Measurements from ENCODE around the gene PCSK2. TPM values are rescaled to one million over a fixed set of nuclear protein-coding genes. Genes with fewer than 3 reads are reported as not detected.

Gene PCSK2
- total RNA-seq, 1 donor from 2014 or later, result not detected

DNA sequence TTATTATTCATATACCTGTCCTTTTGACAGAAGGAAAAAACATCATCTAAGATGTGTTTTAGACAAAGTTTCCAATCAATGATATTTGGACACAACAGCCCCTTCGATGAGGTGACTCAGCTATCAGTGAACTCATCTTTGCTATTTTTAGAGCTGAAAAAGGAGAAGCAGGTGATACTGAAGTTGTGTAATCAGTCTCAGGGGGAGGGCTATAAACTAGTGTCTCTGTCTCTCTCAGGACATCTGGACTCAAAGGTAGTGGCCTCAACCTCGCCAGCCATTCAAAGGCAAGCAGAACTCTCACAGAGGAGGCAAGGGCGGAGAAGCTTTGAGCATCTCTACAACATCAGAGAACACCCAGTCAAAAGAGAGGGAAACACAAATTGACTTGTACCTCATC lies 168.9 kb downstream of the PCSK2 start:
- intact Hi-C loops (cut with micrococcal nuclease), result no loop called here
- no peaks in the 10 kb centered on the region for H3K27me3 Mint-ChIP-seq (ENCODE audit: low read depth)
- no peak overlapping the region for H3K4me3 Mint-ChIP-seq (ENCODE audit: low read depth)
- no peaks in the 10 kb centered on the region for H3K9me3 Mint-ChIP-seq
- no peaks in the 10 kb centered on the region for H3K36me3 Mint-ChIP-seq (ENCODE audit: low read depth)
- no peak overlapping the region for H3K27ac Mint-ChIP-seq
- no peak for DNase-seq (ENCODE audit: low spot score)
- H3K4me1 Mint-ChIP-seq (ENCODE audit: low read depth), result no peaks in the 10 kb centered on the region

DNA sequence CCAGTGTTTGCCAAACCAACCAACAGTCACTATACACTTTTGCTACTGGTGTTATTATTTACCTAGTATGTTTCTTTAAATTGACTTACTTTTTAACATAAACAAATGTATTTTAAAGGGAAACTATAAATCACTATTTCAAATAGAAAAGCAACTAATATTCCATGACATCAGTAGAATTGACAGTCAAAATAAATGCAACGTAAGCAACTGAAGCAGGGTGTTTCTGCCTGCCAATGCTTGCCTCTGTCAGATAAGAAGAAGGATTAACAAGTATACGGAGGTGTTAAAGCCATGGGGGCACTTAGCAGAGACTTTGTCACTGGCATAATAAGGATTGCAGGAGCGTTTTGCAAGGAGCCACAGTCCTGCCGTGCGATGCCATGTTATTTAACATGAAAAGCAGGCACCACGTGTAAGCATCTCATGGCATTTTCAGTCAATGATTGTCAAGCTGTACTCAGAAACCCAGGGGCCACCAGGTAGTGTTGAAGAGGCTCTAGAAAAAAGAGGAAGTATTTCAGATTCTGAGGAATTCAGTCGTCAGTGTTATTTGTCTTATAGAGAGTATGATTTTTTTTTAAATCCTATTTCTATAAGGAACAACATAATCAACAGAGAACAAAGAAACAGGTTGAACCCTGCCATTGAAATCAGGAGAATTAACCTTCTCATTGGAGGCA lies 172.6 kb downstream of the PCSK2 start:
- no peak overlapping the region for H3K4me3 Mint-ChIP-seq (ENCODE audit: low read depth)
- H3K4me1 Mint-ChIP-seq (ENCODE audit: low read depth), result no peaks in the 10 kb centered on the region
- H3K27me3 Mint-ChIP-seq (ENCODE audit: low read depth), result no peaks in the 10 kb centered on the region
- intact Hi-C loops (cut with micrococcal nuclease), result no loop called here
- no peaks in the 10 kb centered on the region for H3K36me3 Mint-ChIP-seq (ENCODE audit: low read depth)
- H3K27ac Mint-ChIP-seq, result no peak overlapping the region
- no peaks in the 10 kb centered on the region for H3K9me3 Mint-ChIP-seq
- no peak for DNase-seq (ENCODE audit: low spot score)

GRCh38 chr20:17403461-17403860 lies 176.6 kb downstream of the PCSK2 start:
- no peak overlapping the region for H3K4me3 Mint-ChIP-seq (ENCODE audit: low read depth)
- intact Hi-C loops (cut with micrococcal nuclease), result no loop called here
- H3K9me3 Mint-ChIP-seq, result no peaks in the 10 kb centered on the region
- no peak overlapping the region for H3K27ac Mint-ChIP-seq
- no peaks in the 10 kb centered on the region for H3K36me3 Mint-ChIP-seq (ENCODE audit: low read depth)
- DNase-seq (ENCODE audit: low spot score), result no peak
- no peaks in the 10 kb centered on the region for H3K27me3 Mint-ChIP-seq (ENCODE audit: low read depth)
- H3K4me1 Mint-ChIP-seq (ENCODE audit: low read depth), result no peaks in the 10 kb centered on the region

DNA sequence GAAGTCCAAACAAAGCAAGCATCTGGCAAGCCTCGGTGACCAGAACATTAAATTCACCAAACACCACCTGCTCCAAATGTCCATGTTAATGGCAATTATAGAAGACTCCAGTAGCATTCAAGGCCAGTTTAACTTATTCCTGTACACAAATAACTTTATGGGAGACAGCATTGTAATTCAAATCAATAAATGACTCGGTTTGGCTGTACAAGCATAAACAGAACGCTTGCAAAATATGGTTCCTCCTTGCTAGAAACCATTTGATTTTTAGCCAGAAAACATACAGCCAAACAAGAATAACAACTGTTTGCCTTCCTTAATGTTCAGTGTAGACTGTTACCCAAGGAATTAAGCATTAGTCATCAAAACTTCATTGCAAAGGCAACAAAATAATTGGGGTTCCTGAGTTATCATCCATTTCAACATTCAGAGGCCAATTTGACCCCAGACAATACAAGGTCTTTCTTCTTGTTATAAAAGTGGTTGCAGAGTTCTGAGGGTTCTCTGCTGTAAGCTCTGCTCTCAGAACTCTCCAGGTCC lies 179.3 kb downstream of the PCSK2 start:
- no peaks in the 10 kb centered on the region for H3K27me3 Mint-ChIP-seq (ENCODE audit: low read depth)
- intact Hi-C loops (cut with micrococcal nuclease), result no loop called here
- DNase-seq (ENCODE audit: low spot score), result no peak
- no peaks in the 10 kb centered on the region for H3K9me3 Mint-ChIP-seq
- H3K4me3 Mint-ChIP-seq (ENCODE audit: low read depth), result no peak overlapping the region
- H3K36me3 Mint-ChIP-seq (ENCODE audit: low read depth), result no peaks in the 10 kb centered on the region
- H3K4me1 Mint-ChIP-seq (ENCODE audit: low read depth), result no peaks in the 10 kb centered on the region
- H3K27ac Mint-ChIP-seq, result no peak overlapping the region

DNA sequence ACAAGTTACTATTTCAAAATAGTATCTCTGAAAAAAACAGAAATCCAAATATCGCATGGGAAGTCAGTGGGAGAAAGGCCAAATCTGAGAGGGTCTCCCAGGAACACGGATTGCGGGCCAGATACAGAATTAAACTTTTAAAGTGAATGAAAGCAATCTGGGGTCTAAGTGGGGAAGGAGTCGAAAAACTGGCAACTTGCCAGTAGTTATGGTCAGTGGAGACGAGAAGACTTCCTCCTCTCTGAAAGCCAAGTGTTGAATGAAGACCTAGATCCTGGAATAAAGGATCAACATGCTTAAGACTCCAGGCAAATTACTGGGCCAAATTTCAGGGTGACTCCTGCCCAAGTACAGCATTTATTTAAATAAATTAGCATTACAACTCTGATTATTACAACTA lies 180.7 kb downstream of the PCSK2 start:
- H3K36me3 Mint-ChIP-seq (ENCODE audit: low read depth), result no peaks in the 10 kb centered on the region
- H3K4me1 Mint-ChIP-seq (ENCODE audit: low read depth), result no peaks in the 10 kb centered on the region
- no peaks in the 10 kb centered on the region for H3K27me3 Mint-ChIP-seq (ENCODE audit: low read depth)
- intact Hi-C loops (cut with micrococcal nuclease), result no loop called here
- no peaks in the 10 kb centered on the region for H3K9me3 Mint-ChIP-seq
- H3K27ac Mint-ChIP-seq, result no peak overlapping the region
- no peak for DNase-seq (ENCODE audit: low spot score)
- no peak overlapping the region for H3K4me3 Mint-ChIP-seq (ENCODE audit: low read depth)

- no peak overlapping the region for H3K27ac Mint-ChIP-seq
- intact Hi-C loops (cut with micrococcal nuclease), result no loop called here
- no peaks in the 10 kb centered on the region for H3K36me3 Mint-ChIP-seq (ENCODE audit: low read depth)
Observed at GRCh38 chr20:17417225-17417624, 190.4 kb downstream of the PCSK2 start.

GRCh38 chr20:17418737-17419136 lies 191.9 kb downstream of the PCSK2 start:
- H3K4me1 Mint-ChIP-seq (ENCODE audit: low read depth), result no peaks in the 10 kb centered on the region
- H3K4me3 Mint-ChIP-seq (ENCODE audit: low read depth), result no peak overlapping the region
- intact Hi-C loops (cut with micrococcal nuclease), result no loop called here
- peaks cover 2% of the 10 kb centered on the region for H3K27me3 Mint-ChIP-seq (ENCODE audit: low read depth)
- H3K9me3 Mint-ChIP-seq, result no peaks in the 10 kb centered on the region
- no peaks in the 10 kb centered on the region for H3K36me3 Mint-ChIP-seq (ENCODE audit: low read depth)
- H3K27ac Mint-ChIP-seq, result no peak overlapping the region
- no peak for DNase-seq (ENCODE audit: low spot score)

More at GRCh38 chr20:17417225-17417624, 190.4 kb downstream of the PCSK2 start:
- no peak for DNase-seq (ENCODE audit: low spot score)
- H3K27me3 Mint-ChIP-seq (ENCODE audit: low read depth), result peaks cover 2% of the 10 kb centered on the region
- no peak overlapping the region for H3K4me3 Mint-ChIP-seq (ENCODE audit: low read depth)
- H3K9me3 Mint-ChIP-seq, result no peaks in the 10 kb centered on the region
- H3K4me1 Mint-ChIP-seq (ENCODE audit: low read depth), result no peaks in the 10 kb centered on the region

DNA sequence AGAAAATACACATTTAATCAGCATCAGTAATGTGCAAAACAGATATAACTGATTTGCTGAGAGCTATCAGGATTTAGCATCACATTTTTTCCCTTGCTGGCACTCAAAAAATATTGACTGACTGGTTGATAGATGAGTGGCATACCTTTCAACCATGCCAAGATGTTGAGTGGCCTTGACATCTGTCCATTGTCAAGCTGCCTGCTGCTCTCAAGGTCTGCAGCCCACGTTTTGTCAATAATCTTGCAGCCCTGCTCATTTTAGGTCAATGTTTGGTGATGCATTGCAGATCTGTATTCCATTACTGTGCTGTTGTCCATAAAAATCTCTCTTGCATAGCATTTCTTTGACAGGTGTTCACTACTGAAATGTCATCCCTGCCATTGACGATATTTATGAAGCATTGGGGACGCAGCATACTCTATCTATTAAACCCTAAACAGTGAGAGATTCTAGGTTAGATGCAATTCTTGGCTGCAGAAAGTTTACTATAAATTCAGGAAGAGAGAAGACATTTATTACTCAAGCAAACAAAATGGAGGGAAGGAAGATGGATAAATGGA lies 192.7 kb downstream of the PCSK2 start:
- H3K36me3 Mint-ChIP-seq (ENCODE audit: low read depth), result no peaks in the 10 kb centered on the region

DNA sequence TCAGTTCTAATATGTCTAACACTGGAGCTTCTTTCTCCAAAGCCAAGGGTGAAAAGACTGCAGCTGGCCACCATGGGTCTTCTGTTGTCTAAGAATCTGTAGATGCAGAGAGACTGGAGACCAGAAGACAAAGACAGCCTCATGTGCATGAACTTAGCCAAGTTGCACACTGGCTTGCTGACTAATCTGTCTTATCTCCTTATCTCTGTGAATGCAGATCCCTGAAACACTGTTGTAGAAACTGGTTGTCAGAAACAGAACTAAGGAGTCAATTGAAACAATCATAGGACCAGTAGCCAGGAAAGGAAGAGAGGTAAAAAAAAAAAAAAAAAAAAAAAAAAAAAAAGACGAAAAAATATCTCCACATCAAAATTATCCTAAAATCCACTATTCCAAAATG lies 194.7 kb downstream of the PCSK2 start:
- H3K4me3 Mint-ChIP-seq (ENCODE audit: low read depth), result no peak overlapping the region
- no peaks in the 10 kb centered on the region for H3K4me1 Mint-ChIP-seq (ENCODE audit: low read depth)
- H3K27ac Mint-ChIP-seq, result no peak overlapping the region
- peaks cover 2% of the 10 kb centered on the region for H3K27me3 Mint-ChIP-seq (ENCODE audit: low read depth)
- intact Hi-C loops (cut with micrococcal nuclease), result no loop called here
- H3K36me3 Mint-ChIP-seq (ENCODE audit: low read depth), result no peaks in the 10 kb centered on the region
- DNase-seq (ENCODE audit: low spot score), result no peak
- H3K9me3 Mint-ChIP-seq, result no peaks in the 10 kb centered on the region

More for the DNA sequence above, 192.7 kb downstream of the PCSK2 start:
- Mint-ChIP-seq H3K27me3 (ENCODE audit: low read depth) (peaks cover 2% of the 10 kb centered on the region), H3K4me1 (ENCODE audit: low read depth) (no peaks in the 10 kb centered on the region), H3K4me3 (ENCODE audit: low read depth) (no peak overlapping the region), H3K9me3 (no peaks in the 10 kb centered on the region), H3K27ac (no peak overlapping the region)
- DNase-seq (ENCODE audit: low spot score), result no peak
- intact Hi-C loops (cut with micrococcal nuclease), result no loop called here

DNA sequence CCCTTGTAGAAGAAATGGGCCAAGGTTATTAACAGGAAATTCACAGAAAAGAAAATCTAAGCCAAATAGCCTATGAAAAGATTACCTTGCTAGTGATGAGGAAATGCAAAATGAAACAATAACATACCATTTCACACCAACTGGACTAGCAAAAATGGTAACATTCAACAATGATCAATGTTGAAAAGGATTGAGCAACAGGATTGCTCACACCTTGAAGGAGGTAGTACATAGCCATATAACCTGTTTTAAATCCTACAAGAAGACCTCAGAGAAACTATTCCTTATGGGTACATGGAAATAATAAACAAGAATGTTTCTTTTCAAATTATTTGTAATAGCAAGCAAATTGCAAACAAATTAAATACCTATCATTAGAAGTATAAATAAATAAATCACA lies 196.9 kb downstream of the PCSK2 start:
- intact Hi-C loops (cut with micrococcal nuclease), result no loop called here
- Mint-ChIP-seq H3K36me3 (ENCODE audit: low read depth) (no peaks in the 10 kb centered on the region), H3K4me1 (ENCODE audit: low read depth) (no peaks in the 10 kb centered on the region), H3K9me3 (no peaks in the 10 kb centered on the region), H3K27me3 (ENCODE audit: low read depth) (peaks cover 2% of the 10 kb centered on the region), H3K27ac (no peak overlapping the region), H3K4me3 (ENCODE audit: low read depth) (no peak overlapping the region)
- DNase-seq (ENCODE audit: low spot score), result no peak

DNA sequence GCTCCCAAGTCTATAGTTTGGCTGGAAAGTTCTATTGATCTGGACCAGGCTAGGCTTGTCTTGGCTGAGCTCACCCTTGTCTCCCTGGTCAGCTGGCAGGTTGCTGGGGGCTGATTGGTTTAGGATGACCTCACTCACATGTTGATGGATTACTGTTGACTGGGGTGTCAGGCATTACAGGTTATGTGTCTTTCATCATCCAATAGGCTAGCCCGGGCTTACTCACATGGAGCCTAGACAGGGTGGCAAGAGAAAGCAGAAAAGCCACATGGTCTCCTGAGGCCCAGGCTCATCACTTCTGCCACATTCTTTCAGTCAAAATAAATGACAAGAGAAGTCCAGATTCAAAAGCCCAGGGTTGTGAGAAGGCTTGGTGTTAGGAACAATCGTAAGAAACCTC lies 200.8 kb downstream of the PCSK2 start:
- Mint-ChIP-seq H3K4me3 (ENCODE audit: low read depth) (no peak overlapping the region), H3K36me3 (ENCODE audit: low read depth) (no peaks in the 10 kb centered on the region), H3K9me3 (no peaks in the 10 kb centered on the region), H3K27ac (no peak overlapping the region), H3K27me3 (ENCODE audit: low read depth) (peaks cover under 1% of the 10 kb centered on the region), H3K4me1 (ENCODE audit: low read depth) (no peaks in the 10 kb centered on the region)
- DNase-seq (ENCODE audit: low spot score), result no peak
- intact Hi-C loops (cut with micrococcal nuclease), result no loop called here

- no peak overlapping the region for H3K27ac Mint-ChIP-seq
- H3K9me3 Mint-ChIP-seq, result no peaks in the 10 kb centered on the region
- intact Hi-C loops (cut with micrococcal nuclease), result no loop called here
- no peak for DNase-seq (ENCODE audit: low spot score)
- H3K4me3 Mint-ChIP-seq (ENCODE audit: low read depth), result no peak overlapping the region
- H3K27me3 Mint-ChIP-seq (ENCODE audit: low read depth), result peaks cover 2% of the 10 kb centered on the region
- no peaks in the 10 kb centered on the region for H3K4me1 Mint-ChIP-seq (ENCODE audit: low read depth)
- H3K36me3 Mint-ChIP-seq (ENCODE audit: low read depth), result no peaks in the 10 kb centered on the region
Observed at GRCh38 chr20:17430125-17430950, 203.5 kb downstream of the PCSK2 start.

All from activated T-helper 2 cell treated with anti-CD3 and anti-CD28 coated beads, Interferon-gamma antibody, Interleukin-2, Interleukin-4, amounts not matched to agents 10 μg/mL and 5 μg/mL and 100 μg/mL, durations not matched to agents 14 hours and 24 hours and 36 hours (primary cell).